ENCODE data around the gene SMARCA2.

The SMARCA2 gene

DNA sequence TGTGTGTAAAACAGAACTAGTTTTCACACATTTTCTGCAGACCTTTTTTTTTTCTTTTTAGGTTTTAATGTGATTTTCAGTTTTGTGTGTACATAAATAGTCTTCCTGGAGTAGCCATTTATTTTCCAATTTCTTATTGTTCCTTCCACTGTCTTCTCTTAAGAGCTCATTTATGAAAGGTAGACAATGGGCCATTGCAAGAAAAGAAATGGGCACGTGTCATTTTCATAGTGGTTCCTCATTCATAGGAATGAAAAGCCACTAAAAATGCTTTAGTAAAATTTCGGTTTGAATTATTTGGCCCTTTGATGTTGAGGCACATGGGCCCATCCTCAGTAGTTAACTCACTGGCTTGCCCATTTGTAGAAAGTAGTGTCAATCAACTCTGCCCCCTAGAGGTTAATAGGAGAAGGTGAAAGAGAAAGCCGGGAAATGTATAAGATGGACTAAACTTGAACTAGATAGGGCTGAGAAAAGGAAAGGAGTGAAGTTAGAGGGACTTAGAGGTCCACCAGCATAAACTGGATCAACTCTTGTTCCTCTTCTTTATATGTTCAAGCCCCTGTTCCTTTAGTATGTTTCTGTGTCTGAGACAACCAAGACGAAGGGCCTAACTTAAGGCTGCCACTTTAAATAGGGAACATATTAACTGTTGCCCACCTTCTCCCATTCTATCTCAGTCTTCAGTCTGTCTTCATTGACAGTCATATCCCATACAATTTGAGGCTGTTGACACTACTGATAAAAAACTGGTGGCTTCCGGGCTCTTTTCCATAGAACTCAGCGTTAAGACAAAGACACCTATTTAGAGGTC lies 72.6 kb downstream of the SMARCA2 start:
- peak in 1 of 2 donors; percentile 1 for DNase-seq (ENCODE audit: low read depth in 2 of 2)

DNA sequence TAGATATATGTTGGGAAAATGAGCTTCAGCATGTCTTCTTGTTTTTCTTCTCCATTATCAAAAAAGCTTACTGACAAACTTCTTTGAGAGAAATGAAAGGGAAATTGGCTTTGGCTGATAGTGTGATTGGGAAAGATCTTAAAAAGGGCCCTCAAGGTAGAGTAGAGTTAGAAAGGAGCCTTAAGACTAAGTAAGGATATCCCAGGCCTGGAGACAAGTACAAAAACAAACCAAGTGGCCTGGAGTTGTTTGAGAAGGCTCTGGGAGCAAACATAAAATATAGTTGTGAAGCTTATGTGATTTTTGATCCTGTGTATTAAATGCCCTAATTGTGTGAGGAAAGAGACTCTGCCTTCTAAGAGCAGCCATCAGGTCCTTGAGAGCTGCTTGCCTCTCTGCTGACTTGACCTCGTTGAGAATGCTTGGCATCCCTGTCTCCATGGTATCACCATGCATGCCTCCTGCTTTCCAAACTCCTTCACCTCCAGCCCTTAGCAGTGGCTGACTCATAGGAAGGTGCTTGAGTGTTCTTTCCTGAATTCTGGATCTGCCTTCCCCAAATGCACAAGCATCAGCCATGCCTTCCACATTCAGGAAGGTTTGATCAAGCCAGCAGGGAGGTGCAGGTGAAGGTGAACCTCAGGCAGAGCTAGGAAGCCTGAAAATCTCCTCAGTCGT lies 78.9 kb downstream of the SMARCA2 start:
- no peak for DNase-seq (ENCODE audit: low read depth in 2 of 2)

DNA sequence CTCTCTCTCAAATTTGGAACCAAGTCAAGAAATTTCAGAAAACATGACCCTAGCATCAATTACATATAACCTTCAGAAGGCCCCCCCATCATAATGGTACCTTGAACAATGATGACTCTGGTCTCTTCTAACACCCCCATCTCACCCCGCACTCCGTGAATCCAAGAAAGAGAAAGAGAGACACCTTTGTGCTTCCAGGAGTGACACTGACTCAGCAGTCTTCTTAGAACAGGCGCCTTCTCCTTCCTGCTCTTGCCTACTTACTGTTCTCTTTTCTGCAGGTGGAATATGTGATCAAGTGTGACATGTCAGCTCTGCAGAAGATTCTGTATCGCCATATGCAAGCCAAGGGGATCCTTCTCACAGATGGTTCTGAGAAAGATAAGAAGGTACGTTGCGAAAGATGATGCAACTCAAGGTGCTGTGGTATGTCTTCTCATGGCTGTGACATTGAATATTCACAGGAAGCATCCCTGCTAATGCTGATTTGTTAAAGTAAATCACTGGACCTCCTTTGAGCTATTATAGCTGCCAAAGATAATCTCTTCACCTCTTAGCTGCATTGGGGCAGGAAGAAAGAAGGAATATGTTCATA lies 81.3 kb downstream of the SMARCA2 start:
- DNase-seq (ENCODE audit: low read depth in 2 of 2): no peak

DNA sequence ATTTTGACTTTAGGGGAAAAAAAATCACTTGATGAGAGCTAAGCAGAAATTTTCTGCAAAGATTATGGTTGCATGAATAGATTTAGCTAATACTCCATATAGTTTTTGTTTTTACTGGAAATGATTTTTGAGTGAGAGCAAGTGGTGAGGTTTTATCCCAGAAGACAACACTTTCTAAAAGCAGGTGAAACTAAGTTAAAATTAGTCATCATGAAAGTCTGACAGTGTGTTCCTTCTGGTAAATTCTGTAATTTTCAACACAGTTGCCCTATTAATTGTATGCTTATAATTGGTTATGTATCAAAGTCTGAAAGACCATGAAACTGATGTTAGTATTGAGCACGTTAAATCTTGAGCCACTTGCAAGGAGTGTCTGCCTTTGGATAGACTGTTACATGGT lies 91.5 kb downstream of the SMARCA2 start:
- no peak for DNase-seq (ENCODE audit: low read depth in 2 of 2)

- DNase-seq (ENCODE audit: low read depth in 2 of 2): no peak
Observed at GRCh38 chr9:2107906-2108451, 92.8 kb downstream of the SMARCA2 start.

GRCh38 chr9:2109069-2109650 lies 94.0 kb downstream of the SMARCA2 start:
- DNase-seq (ENCODE audit: low read depth in 2 of 2): no peak

- no peak for DNase-seq (ENCODE audit: low read depth in 2 of 2)
Observed at GRCh38 chr9:2110036-2110435, 94.9 kb downstream of the SMARCA2 start.

GRCh38 chr9:2116073-2116472 lies 100.9 kb downstream of the SMARCA2 start:
- DNase-seq (ENCODE audit: low read depth in 2 of 2): no peak

DNA sequence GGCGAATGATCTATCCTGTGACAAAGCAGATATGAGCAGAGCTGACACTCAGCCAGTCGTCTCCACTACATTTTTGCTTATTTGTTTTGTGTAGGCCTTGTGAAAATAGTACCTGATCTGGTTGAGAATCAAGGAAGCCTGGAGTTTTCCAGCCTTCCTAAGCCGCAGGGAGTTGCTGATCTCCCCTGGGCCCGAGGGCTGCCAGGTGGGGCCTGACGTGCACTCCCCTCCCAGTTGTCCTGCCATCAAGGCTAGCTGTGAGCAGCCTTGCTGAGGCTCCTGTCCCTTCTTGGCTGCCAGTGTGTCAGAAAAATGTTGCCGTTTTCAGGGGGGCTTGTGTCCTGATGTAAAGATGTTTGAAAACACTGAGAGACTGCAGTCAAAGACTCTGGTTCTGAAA lies 102.4 kb downstream of the SMARCA2 start:
- DNase-seq (ENCODE audit: low read depth in 2 of 2): no peak

- no peak for DNase-seq (ENCODE audit: low read depth in 2 of 2)
Observed at GRCh38 chr9:2119566-2119965, 104.4 kb downstream of the SMARCA2 start.

DNA sequence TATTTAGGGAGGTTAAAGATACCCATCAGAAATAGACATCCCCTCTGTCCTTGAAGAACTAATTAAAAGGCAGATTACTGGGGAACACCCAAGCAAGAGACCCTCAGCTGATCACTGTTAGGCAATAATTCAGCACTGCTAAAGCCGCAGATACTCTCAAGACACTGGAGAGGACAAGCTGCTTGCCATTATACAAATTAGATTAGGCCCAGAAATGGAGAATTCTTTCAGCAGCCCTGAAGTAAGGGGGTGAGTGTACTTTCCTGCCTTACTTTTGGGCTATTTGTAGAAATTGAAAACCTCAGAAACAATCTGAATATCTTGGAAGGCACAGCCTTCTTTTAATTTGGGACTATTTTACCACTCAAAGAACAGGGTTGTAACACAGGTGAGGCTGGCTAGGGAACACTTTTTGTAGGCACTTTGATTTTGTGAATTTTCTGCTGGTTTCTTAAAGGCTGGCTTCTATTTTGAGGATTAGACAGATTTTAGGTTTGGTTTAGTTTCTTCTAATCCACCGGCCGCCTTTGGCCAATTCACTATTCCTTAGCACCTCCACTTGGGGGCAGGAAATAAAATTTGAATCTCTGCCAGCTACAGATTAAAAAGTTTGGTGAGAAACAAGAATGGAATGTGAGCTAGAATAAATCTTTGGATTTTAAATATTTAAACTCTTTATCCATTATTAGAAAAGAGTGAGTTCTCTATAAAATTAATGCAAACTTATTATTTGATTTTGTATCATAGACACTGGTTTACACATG lies 106.0 kb downstream of the SMARCA2 start:
- no peak for DNase-seq (ENCODE audit: low read depth in 2 of 2)

GRCh38 chr9:2122299-2122698 lies 107.2 kb downstream of the SMARCA2 start:
- no peak for DNase-seq (ENCODE audit: low read depth in 2 of 2)

GRCh38 chr9:2125906-2126305 lies 110.8 kb downstream of the SMARCA2 start:
- DNase-seq (ENCODE audit: low read depth in 2 of 2): no peak

DNA sequence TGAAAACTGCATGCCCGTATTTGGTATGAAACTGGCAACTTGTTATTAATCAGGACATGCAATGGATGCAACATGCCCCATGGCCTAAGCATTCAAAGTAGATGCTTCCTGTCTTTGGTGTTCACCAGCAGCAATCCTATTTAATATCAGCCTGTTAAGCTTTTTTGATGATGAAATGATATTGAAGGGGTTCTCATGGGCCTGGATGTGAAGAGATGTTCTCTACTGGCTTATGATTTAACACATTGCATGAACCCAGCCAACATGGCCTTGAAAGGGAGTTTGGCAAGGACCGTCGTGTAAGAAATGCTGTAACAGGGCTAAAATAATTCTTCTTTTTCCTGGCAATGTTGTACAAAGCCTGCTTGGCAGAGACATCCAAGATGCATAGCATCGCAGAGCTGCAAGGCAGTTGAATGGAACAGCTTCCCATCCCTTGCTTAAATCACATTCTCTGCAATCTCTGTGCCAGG lies 111.2 kb downstream of the SMARCA2 start:
- no peak for DNase-seq (ENCODE audit: low read depth in 2 of 2)

DNA sequence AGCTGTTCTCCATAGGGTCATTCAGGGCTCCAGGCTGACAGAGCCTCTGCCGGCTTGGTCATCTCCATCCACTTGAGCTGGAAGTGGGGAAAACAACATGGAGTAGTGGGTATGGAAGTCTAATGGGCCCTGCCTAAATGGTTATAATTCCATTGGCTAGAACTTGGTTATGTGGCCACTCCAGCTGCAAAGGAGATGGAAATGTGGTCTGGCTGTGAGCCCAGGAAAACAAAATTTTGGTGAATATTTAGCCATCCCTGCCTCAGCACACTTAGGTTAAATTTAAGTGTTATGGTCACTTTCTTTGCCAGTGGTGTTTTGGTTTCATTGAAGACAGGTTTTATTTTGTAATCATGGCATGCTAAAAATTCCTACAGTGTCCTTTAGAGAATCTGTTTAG lies 112.3 kb downstream of the SMARCA2 start:
- no peak for DNase-seq (ENCODE audit: low read depth in 2 of 2)

DNA sequence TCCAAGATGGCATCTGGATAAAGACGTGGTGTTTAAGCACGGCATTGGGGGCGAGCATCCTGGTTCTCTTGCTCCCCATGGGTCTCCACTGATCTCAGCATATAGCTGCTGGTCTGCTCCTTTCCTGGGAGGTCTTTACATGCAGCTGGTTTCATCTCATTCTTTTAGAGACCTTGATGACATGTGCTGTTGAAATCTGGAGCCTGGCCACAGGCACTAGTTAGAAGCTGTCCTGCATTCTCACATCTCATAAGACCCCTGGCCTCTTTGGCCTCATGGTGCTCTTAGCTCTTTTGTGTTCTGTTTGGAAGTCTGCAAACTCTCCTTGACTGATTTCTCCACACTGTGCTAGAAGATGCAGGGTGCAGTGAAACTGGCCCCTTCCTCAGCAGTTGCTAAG lies 113.0 kb downstream of the SMARCA2 start:
- DNase-seq (ENCODE audit: low read depth in 2 of 2): no peak

GRCh38 chr9:2128618-2129017 lies 113.5 kb downstream of the SMARCA2 start:
- DNase-seq (ENCODE audit: low read depth in 2 of 2): no peak

DNA sequence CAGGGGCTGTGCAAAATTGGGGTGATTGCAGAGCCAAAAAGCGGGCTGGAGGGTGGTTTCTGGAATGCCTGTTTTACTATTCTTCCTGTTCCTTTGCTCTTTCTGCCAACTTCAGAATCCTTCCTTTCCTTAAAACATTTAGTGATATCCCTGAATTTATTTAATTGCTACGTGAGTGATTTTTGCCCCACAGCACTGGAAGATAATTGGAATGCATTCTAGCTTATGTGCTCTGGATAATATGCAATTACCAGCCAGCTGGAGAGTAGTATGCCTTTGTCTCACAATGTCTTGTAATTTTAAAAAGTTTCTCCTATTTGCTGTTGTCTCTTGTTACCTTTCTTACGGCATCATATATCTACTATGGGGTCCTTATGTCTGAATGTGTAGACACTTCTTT lies 115.8 kb downstream of the SMARCA2 start:
- DNase-seq (ENCODE audit: low read depth in 2 of 2): no peak

- no peak for DNase-seq (ENCODE audit: low read depth in 2 of 2)
Observed at GRCh38 chr9:2132484-2133082, 117.4 kb downstream of the SMARCA2 start.

DNA sequence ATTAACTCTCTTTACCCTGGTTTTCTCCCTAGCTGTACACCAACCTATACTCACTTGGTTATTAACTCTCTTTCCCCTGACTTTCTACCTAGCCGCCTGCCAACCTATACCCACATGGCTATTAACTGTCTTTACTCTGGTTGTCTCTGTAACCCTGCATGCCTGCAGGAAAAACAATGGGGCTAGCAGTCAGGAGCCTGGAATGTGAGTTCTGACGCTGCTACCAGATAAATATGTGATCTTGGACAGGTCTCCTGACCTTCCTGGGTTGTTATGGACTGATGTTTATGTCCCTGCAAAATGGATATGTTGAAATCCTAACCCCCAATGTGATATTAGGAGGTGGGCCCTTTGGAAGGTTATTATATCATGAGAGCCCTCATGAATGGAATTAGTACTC lies 119.2 kb downstream of the SMARCA2 start:
- no peak for DNase-seq (ENCODE audit: low read depth in 2 of 2)

DNA sequence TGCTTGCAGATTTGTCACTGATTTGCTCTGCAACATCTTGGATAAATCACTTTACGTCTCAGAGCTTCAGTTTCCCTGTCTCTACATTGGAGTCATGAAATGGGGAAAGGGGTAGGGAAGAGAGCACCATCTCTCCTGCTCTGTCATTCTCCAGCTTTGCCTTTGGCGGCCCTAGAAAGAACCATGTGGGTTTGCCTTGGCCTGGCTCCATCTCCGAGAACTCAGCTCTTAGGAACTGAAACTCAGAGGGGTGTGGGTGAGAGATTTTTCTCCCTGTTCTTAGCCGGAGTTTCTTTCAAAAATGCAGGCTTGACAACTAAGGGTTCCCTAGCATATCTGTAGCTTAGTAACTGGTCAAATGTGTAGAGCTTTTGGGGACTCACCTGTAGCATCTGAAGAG lies 123.5 kb downstream of the SMARCA2 start:
- no peak for DNase-seq (ENCODE audit: low read depth in 2 of 2)

Measured in stimulated activated CD4-positive, alpha-beta T cell treated with anti-CD3 and anti-CD28 coated beads, Interleukin-15, amount 100 ng/mL, for 48 hours (primary cell).